ENCODE results near the gene KCNJ6.

- no peak for TF ChIP-seq GATA1 (IDR thresholded peaks at IDR 0.05; ENCODE audit: low read depth, low read length)
- TF ChIP-seq POLR2A (IDR thresholded peaks at IDR 0.05; ENCODE audit: low read length), result no peak
Measured at GRCh38 chr21:37749132-37749531, 167.1 kb downstream of the KCNJ6 start.

Measured in erythroblast (primary cell).